SK-N-SH treated with all-trans-retinoic acid at 6 μM for 48 hours (cell line): ENCODE measurements around the gene AMDHD2.

Experiments used
- BACH2 ChIP-seq: fragments of 250-450 bp; sonication (Bioruptor Pico); IDR thresholded peaks from 2 replicates; pipeline ENCODE4 v1.9.0; 2021; ENCODE audit warnings: mild to moderate bottlenecking, borderline replicate concordance
- CSRNP3 ChIP-seq: fragments of 250-450 bp; sonication (Bioruptor Pico); IDR thresholded peaks from 2 replicates; pipeline ENCODE4 v1.5.1; 2021; ENCODE audit warnings: mild to moderate bottlenecking, moderate library complexity
- GLIS3 ChIP-seq: fragments of 250-450 bp; sonication (Bioruptor Pico); IDR thresholded peaks from 2 replicates; pipeline ENCODE4 v1.5.0; 2020; ENCODE audit warnings: mild to moderate bottlenecking, moderate library complexity
- OSR1 ChIP-seq: fragments of 250-450 bp; sonication (Bioruptor Pico); IDR thresholded peaks from 2 replicates; pipeline ENCODE4 v1.8.0; 2022; ENCODE audit warnings: moderate library complexity, mild to moderate bottlenecking, inconsistent platforms
- PATZ1 ChIP-seq: fragments of 250-450 bp; sonication (Bioruptor Pico); IDR thresholded peaks from 2 replicates; pipeline ENCODE4 v1.8.0; 2020; ENCODE audit warnings: mild to moderate bottlenecking, moderate library complexity, borderline replicate concordance
- POU6F1 ChIP-seq: fragments of 250-450 bp; sonication (Bioruptor Pico); IDR thresholded peaks from 2 replicates; pipeline ENCODE4 v1.8.0; 2021; ENCODE audit warnings: low read depth, mild to moderate bottlenecking, moderate library complexity, borderline replicate concordance
- RARB ChIP-seq: fragments of 250-450 bp; sonication (Bioruptor Pico); IDR thresholded peaks from 2 replicates; pipeline ENCODE4 v1.8.0; 2021; ENCODE audit warnings: mild to moderate bottlenecking, moderate library complexity
- TSHZ2 ChIP-seq: fragments of 250-450 bp; sonication (Bioruptor Pico); IDR thresholded peaks from 2 replicates; pipeline ENCODE4 v1.5.0; 2020; ENCODE audit warnings: mild to moderate bottlenecking, moderate library complexity
- ZC3H10 ChIP-seq: fragments of 250-450 bp; sonication (Bioruptor Pico); IDR thresholded peaks from 2 replicates; pipeline ENCODE4 v1.5.1; 2021; ENCODE audit warnings: mild to moderate bottlenecking, moderate library complexity
- ZFP3 ChIP-seq: fragments of 250-450 bp; sonication (Bioruptor Pico); IDR thresholded peaks from 2 replicates; pipeline ENCODE4 v1.5.0; 2020; ENCODE audit warnings: mild to moderate bottlenecking, moderate library complexity
- ZFP30 ChIP-seq: fragments of 450-650 bp; formaldehyde crosslinking; IDR thresholded peaks from 2 replicates; pipeline ENCODE4 v1.5.0; 2022; ENCODE audit warnings: mild to moderate bottlenecking, moderate library complexity

- TF ChIP-seq CSRNP3 (CRISPR knock-in tag): no peak
- no peak for TF ChIP-seq ZFP30 (CRISPR knock-in tag)
- no peak for TF ChIP-seq TSHZ2 (CRISPR knock-in tag)
- TF ChIP-seq ZFP3 (CRISPR knock-in tag): no peak
- no peak for TF ChIP-seq RARB (CRISPR knock-in tag)
- TF ChIP-seq BACH2: no peak
- no peak for TF ChIP-seq ZC3H10 (CRISPR knock-in tag)
- TF ChIP-seq POU6F1: no peak
- TF ChIP-seq OSR1 (CRISPR knock-in tag): no peak
- no peak for TF ChIP-seq PATZ1
- TF ChIP-seq GLIS3: no peak
Measured at GRCh38 chr16:2524339-2524938, 4.3 kb downstream of the AMDHD2 start.
